ENCODE results near the gene HOXC12.

- TF ChIP-seq CTCF (IDR thresholded peaks at IDR 0.05; ENCODE audit: low read length) (no peak), EZH2 (IDR thresholded peaks at IDR 0.05; ENCODE audit: borderline replicate concordance, low read length) (no peak)
Measured at GRCh38 chr12:53988541-53989226, 34.0 kb downstream of the HOXC12 start.

Data from OCI-LY1 (cell line).